Endothelial cell of umbilical vein (primary cell): Measurements from ENCODE around the gene TCERG1L. TPM values are rescaled to one million over a fixed set of nuclear protein-coding genes. Genes with fewer than 3 reads are reported as not detected.

ENCODE experiments used
- BruUV-seq: library from RNA; stranded (reverse); fragments of 400-500 nt; replicated peaks from 2 replicates; lab custom pipeline; 2021; lab: Mats Ljungman, UMichigan
- CTCF ChIA-PET: fragments of 300-600, 350-600 bp; sonication (Branson Sonifier 250); formaldehyde crosslinking; loops from one replicate; lab custom pipeline; 2021; ENCODE audit warnings: antibody characterized with exemption, inconsistent platforms; lab: Charles Lee
- POLR2A ChIA-PET: fragments of 300-600, 350-600 bp; sonication (Branson Sonifier 250); formaldehyde crosslinking; loops from one replicate; lab custom pipeline; 2021; ENCODE audit warnings: antibody characterized with exemption, inconsistent platforms; lab: Charles Lee
- DNase-seq: peaks from one replicate; pipeline ENCODE4 v3.0.0-alpha.2; 2011; ENCODE audit warnings: low read depth, low spot score
- FAIRE-seq: peaks from 2 replicates; lab custom pipeline; 2011; peaks lifted over from hg19 to GRCh38; lab: Jason Lieb, UNC
- H2AFZ ChIP-seq: 2 replicates; pipeline ENCODE4 v1.6.0; 2012; ENCODE audit warnings: low read depth, low read length, control low read depth, inconsistent platforms
- H3K27ac ChIP-seq: 2 replicates; pipeline ENCODE4 v1.5.1; 2011; ENCODE audit warnings: low read depth, mild to moderate bottlenecking, control low read depth, low read length, moderate library complexity; ENCODE audit not compliant: insufficient read depth
- H3K27me3 ChIP-seq, 2 experiments: 2 replicates each; pipeline versions ENCODE4 v1.6.0 to v1.6.1; 2011; ENCODE audit warnings: low read length in 2 of 2, mixed read lengths in 1 of 2; ENCODE audit not compliant: control insufficient read depth in 2 of 2, insufficient read depth in 2 of 2
- H3K36me3 ChIP-seq, 2 experiments: 2 replicates in 1 of 2; 3 replicates in 1 of 2; pipeline ENCODE4 v1.5.1; 2011; ENCODE audit warnings: low read length in 2 of 2, mild to moderate bottlenecking in 1 of 2, moderate library complexity in 1 of 2; ENCODE audit not compliant: control insufficient read depth in 2 of 2, insufficient read depth in 2 of 2; ENCODE audit errors: extremely low read depth in 1 of 2
- H3K4me1 ChIP-seq: 3 replicates; pipeline ENCODE4 v1.5.1; 2011; ENCODE audit warnings: mild to moderate bottlenecking, low read length; ENCODE audit not compliant: control insufficient read depth, insufficient read depth; ENCODE audit errors: extremely low read depth
- H3K4me2 ChIP-seq: 2 replicates; pipeline ENCODE4 v1.6.1; 2011; ENCODE audit warnings: low read length, control low read depth, mixed read lengths; ENCODE audit not compliant: insufficient read depth
- H3K4me3 ChIP-seq, 3 experiments: fragments of 200-600 bp in 1 of 3; sonication (generic), shearing (Covaris generic) in 1 of 3; replicated peaks in 1 of 3; 2 replicates each; pipeline ENCODE4 v1.5.1; 2011 to 2016; ENCODE audit warnings: control low read depth in 3 of 3, low read length in 3 of 3, mild to moderate bottlenecking in 2 of 3, inconsistent platforms in 1 of 3, low read depth in 1 of 3, moderate library complexity in 1 of 3; ENCODE audit not compliant: insufficient read depth in 1 of 3
- H3K79me2 ChIP-seq: 2 replicates; pipeline ENCODE4 v1.6.0; 2012; ENCODE audit warnings: low read length, inconsistent platforms; ENCODE audit not compliant: control insufficient read depth, insufficient read depth
- H3K9ac ChIP-seq: replicated peaks from 2 replicates; pipeline ENCODE3; 2011; ENCODE audit warnings: low read length, control low read depth; ENCODE audit not compliant: insufficient read depth; ENCODE audit errors: extremely low read depth
- H3K9me1 ChIP-seq: replicated peaks from 3 replicates; pipeline ENCODE4 v1.6.0; 2011; ENCODE audit warnings: mild to moderate bottlenecking, low read length; ENCODE audit not compliant: control insufficient read depth, insufficient read depth; ENCODE audit errors: extremely low read depth
- H3K9me3 ChIP-seq: replicated peaks from 2 replicates; pipeline ENCODE4 v1.5.1; 2012; ENCODE audit warnings: low read length, inconsistent platforms; ENCODE audit not compliant: control insufficient read depth, insufficient read depth
- H4K20me1 ChIP-seq: replicated peaks from 2 replicates; pipeline ENCODE3; 2011; ENCODE audit warnings: mild to moderate bottlenecking, low read length; ENCODE audit not compliant: control insufficient read depth, insufficient read depth; ENCODE audit errors: extremely low read depth
- CTCF ChIP-seq, 2 donors: IDR thresholded peaks; 1 replicate in 1 of 2; 2 replicates in 1 of 2; pipeline ENCODE4 v1.5.1; 2011; ENCODE audit warnings: low read length in 2 of 2, mild to moderate bottlenecking in 2 of 2, moderate library complexity in 2 of 2, control low read depth in 1 of 2, inconsistent platforms in 1 of 2, low read depth in 1 of 2; ENCODE audit not compliant: insufficient read depth in 1 of 2; ENCODE audit errors: extremely low read depth in 1 of 2
- EZH2 ChIP-seq: IDR thresholded peaks from 2 replicates; pipeline ENCODE4 v1.6.1; 2012; ENCODE audit warnings: borderline replicate concordance, low read depth, mild to moderate bottlenecking, moderate library complexity, low read length, inconsistent platforms; ENCODE audit not compliant: severe bottlenecking
- FOS ChIP-seq: IDR thresholded peaks from 2 replicates; pipeline ENCODE4 v1.6.1; 2011; ENCODE audit warnings: mild to moderate bottlenecking, low read length, moderate library complexity, borderline replicate concordance; ENCODE audit not compliant: insufficient read depth
- JUN ChIP-seq: IDR thresholded peaks from 2 replicates; pipeline ENCODE4 v1.6.1; 2011; ENCODE audit warnings: borderline replicate concordance, low read depth; ENCODE audit not compliant: insufficient read length, insufficient read depth
- MAX ChIP-seq: IDR thresholded peaks from 2 replicates; pipeline ENCODE4 v1.6.1; 2011; ENCODE audit not compliant: insufficient read depth, insufficient read length
- MYC ChIP-seq: IDR thresholded peaks from one replicate; pipeline ENCODE4 v1.6.1; 2011; ENCODE audit warnings: mild to moderate bottlenecking, low read depth, low read length
- POLR2A ChIP-seq: IDR thresholded peaks from 2 replicates; pipeline ENCODE4 v1.6.1; 2012; ENCODE audit warnings: low read depth, mild to moderate bottlenecking, control low read depth, low read length
- POLR2AphosphoS5 ChIP-seq: IDR thresholded peaks from 2 replicates; pipeline ENCODE4 v1.6.1; 2012; ENCODE audit warnings: low read depth, mild to moderate bottlenecking, control low read depth, low read length, moderate library complexity; ENCODE audit not compliant: insufficient read depth
- dilution Hi-C: fragments of 300-500 bp; cut with MboI; formaldehyde crosslinking; loops from one replicate; pipeline ENCODE4 v1.15.0; 2019; ENCODE audit warnings: low sequenced_read_pairs; ENCODE audit not compliant: extremely low pct_ligation_motif_present
- intact Hi-C: fragments of 100-400 bp; cut with micrococcal nuclease; formaldehyde crosslinking; loops from one replicate; pipeline ENCODE4 v1.10.0; 2022
- polyA plus RNA-seq, 4 experiments: library from polyadenylated mRNA; depleted of rRNA in 3 of 4; stranded (reverse) in 3 of 4; unstranded in 1 of 4; fragments of >200 nt; gene quantifications; 2 replicates each; pipeline versions ENCODE4 v1.2.1 to v1.2.3, GENCODE V29; 2011 to 2012; ENCODE audit warnings: missing spikeins in 1 of 4
- total RNA-seq: library from RNA; stranded (reverse); gene quantifications from 2 replicates; pipeline ENCODE4 v1.2.3, GENCODE V29; 2021

TCERG1L gene
- total and polyA plus RNA-seq, 2 donors (not counting 3 experiments of a cell fraction or from before 2014, with no cell fraction given): not detected

- H3K4me3 ChIP-seq: no peak overlapping the region
- ChIA-PET CTCF (interaction anchor here (0.7 kb wide), 1 partner anchor 192 kb away, joined by 3 read pairs; no protein-coding TSS in a partner anchor), POLR2A (no interaction called here)
- no peak for FAIRE-seq
- H3K9me1 ChIP-seq: no peaks in the 10 kb centered on the region
- H3K4me1 ChIP-seq: no peaks in the 10 kb centered on the region
- no peaks in the 10 kb centered on the region for H3K36me3 ChIP-seq
- H3K9ac ChIP-seq: no peak overlapping the region
- peaks cover 14% of the 10 kb centered on the region for H3K9me3 ChIP-seq
- no peak overlapping the region for H3K27ac ChIP-seq
- TF ChIP-seq POLR2A (no peak), JUN (no peak), CTCF (IDR thresholded peaks at IDR 0.05; ENCODE audit: extremely low read depth in 1 of 2, insufficient read depth in 1 of 2, low read depth in 1 of 2, low read length in 2 of 2) (no peak), POLR2AphosphoS5 (no peak), FOS (no peak), MAX (no peak), MYC (no peak), EZH2 (no peak)
- no peak overlapping the region for H2AFZ ChIP-seq
- dilution Hi-C loops (no loop called here), intact Hi-C loops (no loop called here)
- DNase-seq: no peak
- BruUV-seq: no TSS peak
- no peak overlapping the region for H3K4me2 ChIP-seq
- H4K20me1 ChIP-seq: no peaks in the 10 kb centered on the region
- H3K79me2 ChIP-seq: no peaks in the 10 kb centered on the region
- no peaks in the 10 kb centered on the region for H3K27me3 ChIP-seq
Observed at GRCh38 chr10:131204406-131205152, 106.9 kb downstream of the TCERG1L start.
